Neural cell (in vitro differentiated cells): ENCODE results near the gene PACS1.

Experiments used
- EP300 ChIP-seq: fragments of 450-650 bp; conservative IDR thresholded peaks from 2 replicates; pipeline ENCODE4 v1.6.1; 2014; ENCODE audit warnings: antibody characterized with exemption, mild to moderate bottlenecking, moderate library complexity; ENCODE audit not compliant: poor library complexity, severe bottlenecking
- EZH2 ChIP-seq: fragments of 200-600, 300-800 bp; shearing (Covaris generic), sonication (generic); IDR thresholded peaks from 2 replicates; pipeline ENCODE4 v1.6.1; 2014; ENCODE audit warnings: antibody characterized with exemption, low read length, borderline replicate concordance, mild to moderate bottlenecking; ENCODE audit not compliant: insufficient read depth, poor library complexity, severe bottlenecking
- MXI1 ChIP-seq: fragments of 450-650 bp; conservative IDR thresholded peaks from 2 replicates; pipeline ENCODE4 v1.6.1; 2014; ENCODE audit warnings: antibody characterized with exemption, mild to moderate bottlenecking; ENCODE audit not compliant: poor library complexity, severe bottlenecking
- POLR2AphosphoS5 ChIP-seq: IDR thresholded peaks from 2 replicates; pipeline ENCODE4 v1.6.1; 2012
- RAD21 ChIP-seq: fragments of 450-650 bp; conservative IDR thresholded peaks from 2 replicates; pipeline ENCODE4 v1.6.1; 2014; ENCODE audit warnings: antibody characterized with exemption, mild to moderate bottlenecking, moderate library complexity
- SMC3 ChIP-seq: fragments of 450-650 bp; conservative IDR thresholded peaks from 2 replicates; pipeline ENCODE4 v1.6.1; 2014; ENCODE audit warnings: antibody characterized with exemption, mild to moderate bottlenecking, moderate library complexity; ENCODE audit not compliant: poor library complexity
- TAF1 ChIP-seq: IDR thresholded peaks from 2 replicates; pipeline ENCODE4 v1.6.1; 2012; ENCODE audit warnings: low read depth
- TF ChIP-seq, protein P1 (sequence below): fragments of 450-650 bp; IDR thresholded peaks from 2 replicates; pipeline ENCODE4 v1.5.1; 2014; ENCODE audit warnings: antibody characterized with exemption, mild to moderate bottlenecking, moderate library complexity; ENCODE audit not compliant: poor library complexity, severe bottlenecking
- TF ChIP-seq, protein P2 (sequence below): IDR thresholded peaks from 2 replicates; pipeline ENCODE4 v1.6.1; 2012; ENCODE audit warnings: borderline replicate concordance

DNA sequence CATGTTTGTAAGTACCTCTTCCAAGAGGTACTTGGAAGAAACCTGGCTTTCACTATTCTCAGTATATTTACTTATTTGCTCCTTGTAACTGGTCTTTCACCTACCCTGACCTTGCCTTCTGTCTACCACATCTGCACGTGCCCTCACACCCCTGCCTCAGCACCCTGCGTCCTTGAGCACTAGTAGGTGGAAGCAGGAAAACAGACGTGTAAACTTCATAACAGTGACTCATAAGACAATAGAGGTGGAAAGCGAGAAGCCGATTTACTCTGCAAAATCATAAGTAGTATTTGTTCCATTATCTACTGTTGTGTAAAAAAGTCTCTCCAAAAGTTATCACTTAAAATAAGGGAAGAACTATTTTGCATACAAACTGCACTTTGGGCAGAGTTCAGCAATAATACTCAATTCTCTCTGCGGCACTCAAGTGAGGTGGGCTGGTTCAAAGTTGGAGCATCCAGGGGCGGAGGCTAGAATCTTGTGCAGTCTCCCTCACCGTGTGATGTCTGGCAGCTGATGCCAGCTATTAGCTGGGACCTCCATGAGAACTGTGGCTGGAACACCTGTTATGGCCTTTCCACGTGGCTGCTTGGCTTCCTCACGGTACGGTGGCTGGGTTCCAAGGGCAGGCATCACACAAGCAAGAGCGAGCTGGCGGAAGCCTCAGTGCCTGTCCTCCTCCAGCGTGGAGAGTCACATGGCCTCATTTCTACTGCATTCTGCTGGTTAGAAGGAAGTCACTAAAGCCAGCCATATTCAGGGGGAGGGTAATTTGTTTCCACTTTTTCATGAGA is 30.4 kb downstream of the PACS1 start:
- TF ChIP-seq, protein P1, sequence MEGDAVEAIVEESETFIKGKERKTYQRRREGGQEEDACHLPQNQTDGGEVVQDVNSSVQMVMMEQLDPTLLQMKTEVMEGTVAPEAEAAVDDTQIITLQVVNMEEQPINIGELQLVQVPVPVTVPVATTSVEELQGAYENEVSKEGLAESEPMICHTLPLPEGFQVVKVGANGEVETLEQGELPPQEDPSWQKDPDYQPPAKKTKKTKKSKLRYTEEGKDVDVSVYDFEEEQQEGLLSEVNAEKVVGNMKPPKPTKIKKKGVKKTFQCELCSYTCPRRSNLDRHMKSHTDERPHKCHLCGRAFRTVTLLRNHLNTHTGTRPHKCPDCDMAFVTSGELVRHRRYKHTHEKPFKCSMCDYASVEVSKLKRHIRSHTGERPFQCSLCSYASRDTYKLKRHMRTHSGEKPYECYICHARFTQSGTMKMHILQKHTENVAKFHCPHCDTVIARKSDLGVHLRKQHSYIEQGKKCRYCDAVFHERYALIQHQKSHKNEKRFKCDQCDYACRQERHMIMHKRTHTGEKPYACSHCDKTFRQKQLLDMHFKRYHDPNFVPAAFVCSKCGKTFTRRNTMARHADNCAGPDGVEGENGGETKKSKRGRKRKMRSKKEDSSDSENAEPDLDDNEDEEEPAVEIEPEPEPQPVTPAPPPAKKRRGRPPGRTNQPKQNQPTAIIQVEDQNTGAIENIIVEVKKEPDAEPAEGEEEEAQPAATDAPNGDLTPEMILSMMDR = no peak
- TF ChIP-seq EP300 = no peak
- no peak for TF ChIP-seq RAD21
- no peak for TF ChIP-seq EZH2
- TF ChIP-seq SMC3 = no peak
- no peak for TF ChIP-seq MXI1
- TF ChIP-seq POLR2AphosphoS5 = no peak
- no peak for TF ChIP-seq TAF1
- TF ChIP-seq, protein P2, sequence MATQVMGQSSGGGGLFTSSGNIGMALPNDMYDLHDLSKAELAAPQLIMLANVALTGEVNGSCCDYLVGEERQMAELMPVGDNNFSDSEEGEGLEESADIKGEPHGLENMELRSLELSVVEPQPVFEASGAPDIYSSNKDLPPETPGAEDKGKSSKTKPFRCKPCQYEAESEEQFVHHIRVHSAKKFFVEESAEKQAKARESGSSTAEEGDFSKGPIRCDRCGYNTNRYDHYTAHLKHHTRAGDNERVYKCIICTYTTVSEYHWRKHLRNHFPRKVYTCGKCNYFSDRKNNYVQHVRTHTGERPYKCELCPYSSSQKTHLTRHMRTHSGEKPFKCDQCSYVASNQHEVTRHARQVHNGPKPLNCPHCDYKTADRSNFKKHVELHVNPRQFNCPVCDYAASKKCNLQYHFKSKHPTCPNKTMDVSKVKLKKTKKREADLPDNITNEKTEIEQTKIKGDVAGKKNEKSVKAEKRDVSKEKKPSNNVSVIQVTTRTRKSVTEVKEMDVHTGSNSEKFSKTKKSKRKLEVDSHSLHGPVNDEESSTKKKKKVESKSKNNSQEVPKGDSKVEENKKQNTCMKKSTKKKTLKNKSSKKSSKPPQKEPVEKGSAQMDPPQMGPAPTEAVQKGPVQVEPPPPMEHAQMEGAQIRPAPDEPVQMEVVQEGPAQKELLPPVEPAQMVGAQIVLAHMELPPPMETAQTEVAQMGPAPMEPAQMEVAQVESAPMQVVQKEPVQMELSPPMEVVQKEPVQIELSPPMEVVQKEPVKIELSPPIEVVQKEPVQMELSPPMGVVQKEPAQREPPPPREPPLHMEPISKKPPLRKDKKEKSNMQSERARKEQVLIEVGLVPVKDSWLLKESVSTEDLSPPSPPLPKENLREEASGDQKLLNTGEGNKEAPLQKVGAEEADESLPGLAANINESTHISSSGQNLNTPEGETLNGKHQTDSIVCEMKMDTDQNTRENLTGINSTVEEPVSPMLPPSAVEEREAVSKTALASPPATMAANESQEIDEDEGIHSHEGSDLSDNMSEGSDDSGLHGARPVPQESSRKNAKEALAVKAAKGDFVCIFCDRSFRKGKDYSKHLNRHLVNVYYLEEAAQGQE = no peak
